Kidney (tissue), 14 donors: ENCODE measurements around the gene DNASE1L3. TPM values are rescaled to one million over a fixed set of nuclear protein-coding genes. Genes with fewer than 3 reads are reported as not detected.

Source experiments
- DNase-seq, 5 donors: peaks; one replicate each; pipeline ENCODE4 v3.0.0-alpha.2; 2013 to 2020
- FAIRE-seq: peaks from 2 replicates; lab custom pipeline; 2012; peaks lifted over from hg19 to GRCh38; lab: Jason Lieb, UNC
- H3K27ac ChIP-seq, 2 donors: one replicate each; pipeline ENCODE4 v1.7.0; 2013; ENCODE audit warnings: low read depth in 2 of 2, low read length in 2 of 2, inconsistent platforms in 1 of 2
- H3K27me3 ChIP-seq: one replicate; pipeline ENCODE4 v1.7.1; 2013; ENCODE audit warnings: low read length, inconsistent platforms; ENCODE audit not compliant: control insufficient read depth, insufficient read depth
- H3K36me3 ChIP-seq, 3 donors: one replicate each; pipeline versions ENCODE4 v1.7.0 to v1.7.1; 2013; ENCODE audit warnings: low read length in 3 of 3, control low read depth in 1 of 3, inconsistent platforms in 1 of 3; ENCODE audit not compliant: insufficient read depth in 3 of 3, control insufficient read depth in 2 of 3
- H3K4me1 ChIP-seq, 3 donors: one replicate each; pipeline versions ENCODE4 v1.7.0 to v1.7.1; 2013; ENCODE audit warnings: low read length in 3 of 3, inconsistent platforms in 1 of 3, low read depth in 1 of 3; ENCODE audit not compliant: control insufficient read depth in 2 of 3, insufficient read depth in 2 of 3
- H3K4me3 ChIP-seq, 3 donors: one replicate each; pipeline versions ENCODE4 v1.7.0 to v1.8.1; 2013; ENCODE audit warnings: low read length in 3 of 3, control low read depth in 1 of 3, inconsistent platforms in 1 of 3
- H3K9ac ChIP-seq, 3 donors: one replicate each; pipeline versions ENCODE4 v1.7.0 to v1.7.1; 2013; ENCODE audit warnings: low read length in 3 of 3, control low read depth in 1 of 3, inconsistent platforms in 1 of 3
- H3K9me3 ChIP-seq, 3 donors: one replicate each; pipeline versions ENCODE4 v1.7.0 to v1.7.1; 2013; ENCODE audit warnings: low read length in 3 of 3, control low read depth in 1 of 3, inconsistent platforms in 1 of 3; ENCODE audit not compliant: control insufficient read depth in 2 of 3, insufficient read depth in 1 of 3
- CTCF ChIP-seq: IDR thresholded peaks from 3 replicates; pipeline ENCODE4 v1.5.1; 2012; ENCODE audit warnings: mild to moderate bottlenecking, moderate library complexity, borderline replicate concordance; ENCODE audit not compliant: insufficient read depth; ENCODE audit errors: extremely low read depth
- intact Hi-C: fragments of 100-400 bp; cut with DNase I; formaldehyde crosslinking; loops from one replicate; pipeline ENCODE4 v1.11.1; 2022
- polyA plus RNA-seq: library from polyadenylated mRNA; stranded (reverse); fragments of 350-450 nt; fragmentation: Illumina TruSeq; extraction: RNeasy Lipid Tissue Mini Kit (QIAGEN cat#74804); gene quantifications from one replicate; pipeline ENCODE4 v1.2.3, GENCODE V29; 2014; ENCODE audit warnings: low read depth, low replicate concordance; ENCODE audit not compliant: insufficient read depth
- total RNA-seq: library from RNA; stranded (reverse); fragmentation: NEBNext Ultra II Directional; extraction: Animal tissue kit (Norgen Biotek cat#: 25700); gene quantifications from one replicate; pipeline ENCODE4 v1.2.1, GENCODE V29; 2021
- donor health status: control.
- donor health status: control.
- donor health status: control.
- donor health status: control.
- donor health status: control.
- donor health status: DM: yes; HTN: yes; CAD: no.
- donor health status: Normal renal cell carcinoma (clear cell type).

Gene DNASE1L3
- total and polyA plus RNA-seq, 2 donors from 2014 or later, result 24.9 to 27.5 TPM

DNA sequence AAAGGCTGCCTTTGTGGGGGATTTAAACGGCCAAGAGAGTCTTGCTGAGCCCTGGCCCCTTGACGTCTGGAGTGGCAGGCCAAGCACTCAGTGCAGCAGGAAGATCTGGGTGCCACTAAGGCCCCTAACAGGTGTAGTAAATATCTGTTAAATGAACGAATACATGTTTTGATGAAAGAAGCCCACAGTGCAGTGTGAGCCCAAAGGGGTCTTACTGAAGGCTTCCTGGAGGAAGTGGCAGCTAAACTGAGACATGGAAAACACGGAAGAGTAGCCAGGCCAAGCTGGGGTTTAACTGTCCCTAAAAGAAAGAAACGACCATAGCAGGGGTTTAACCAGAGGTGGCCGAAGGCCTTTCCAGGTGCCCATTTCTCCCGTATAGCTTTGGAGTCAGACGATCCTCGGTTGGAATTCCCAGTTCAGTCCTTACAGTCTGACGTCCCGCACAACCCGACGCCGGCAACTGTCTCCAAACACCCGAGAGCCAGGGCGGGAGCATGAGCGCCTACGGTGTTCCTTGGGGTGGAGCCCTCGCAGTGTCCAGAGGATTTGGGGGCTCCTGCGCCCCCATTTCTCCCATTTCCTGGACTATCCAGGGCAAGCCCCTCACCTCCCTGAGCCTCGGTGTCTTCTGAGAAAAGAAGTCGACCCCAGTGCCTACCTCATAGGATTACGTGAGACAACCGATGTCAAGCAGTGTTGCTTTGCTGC, 25.9 kb upstream of the DNASE1L3 start:
- FAIRE-seq (no peak), DNase-seq (peak in 1 of 5 donors; percentile 76)
- Histone ChIP-seq H3K27me3 (no peaks in the 10 kb centered on the region), H3K9me3 (no peaks in the 10 kb centered on the region), H3K4me3 (peak overlapping the region; percentile 74 to 96 (median 92)), H3K4me1 (peaks cover 0 to 10% (median 8%) of the 10 kb centered on the region in 3 donors), H3K27ac (peak overlapping the region; percentile 32 to 60), H3K9ac (peak overlapping the region; percentile 59 to 95 (median 93)), H3K36me3 (no peaks in the 10 kb centered on the region)
- TF ChIP-seq CTCF, result no peak
- intact Hi-C loops, result no loop called here

DNA sequence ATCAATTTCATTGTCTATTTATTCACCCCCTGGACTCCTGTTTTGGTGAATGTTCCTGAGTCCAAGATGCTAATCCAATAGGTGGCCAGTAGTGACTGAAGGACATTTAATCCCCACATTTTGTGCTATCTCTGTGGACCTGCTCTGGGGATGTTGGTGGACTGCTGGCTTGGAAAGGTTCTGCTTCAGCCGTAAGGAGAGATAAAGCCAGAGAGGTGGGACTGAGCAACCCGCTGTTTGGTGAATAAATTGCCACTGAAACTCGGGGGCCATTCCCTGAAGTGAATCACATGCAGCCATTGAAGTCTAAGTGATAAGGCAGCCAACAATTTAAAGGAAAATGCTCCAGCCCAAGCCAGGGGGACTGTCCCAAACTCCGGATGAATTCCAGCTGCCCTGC, 25.2 kb upstream of the DNASE1L3 start:
- H3K36me3 ChIP-seq, result no peaks in the 10 kb centered on the region
- no peaks in the 10 kb centered on the region for H3K27me3 ChIP-seq
- no peaks in the 10 kb centered on the region for H3K9me3 ChIP-seq
- H3K4me3 ChIP-seq, result no peak overlapping the region
- no peak overlapping the region for H3K27ac ChIP-seq
- intact Hi-C loops, result no loop called here
- H3K9ac ChIP-seq, result no peak overlapping the region
- DNase-seq (no peak), FAIRE-seq (no peak)
- peaks cover 0 to 9% (median 6%) of the 10 kb centered on the region in 3 donors for H3K4me1 ChIP-seq
- no peak for TF ChIP-seq CTCF

DNA sequence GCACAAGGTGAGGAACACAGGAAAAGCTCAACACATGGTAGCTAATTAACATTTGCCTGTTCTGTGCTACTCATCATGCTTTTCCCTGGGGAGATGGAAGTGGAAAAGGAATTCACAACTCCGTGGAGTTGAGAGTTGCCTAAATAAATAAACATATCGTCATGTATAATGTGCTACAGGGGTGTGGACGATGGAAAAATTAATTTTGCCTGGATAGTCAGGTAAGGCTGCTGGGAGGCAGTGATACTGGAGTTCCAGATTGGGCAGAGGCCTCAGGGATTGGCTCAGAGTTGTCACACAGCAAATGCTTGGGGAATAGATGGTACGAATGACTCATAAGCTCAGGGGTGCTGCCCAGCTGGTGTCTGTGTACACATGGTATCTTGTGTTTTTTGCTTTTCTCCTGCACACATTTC, 23.8 kb upstream of the DNASE1L3 start:
- no peak overlapping the region for H3K9ac ChIP-seq
- H3K27ac ChIP-seq, result no peak overlapping the region
- FAIRE-seq, result no peak
- no peak for DNase-seq
- H3K4me1 ChIP-seq, result peaks cover 0 to 7% (median 6%) of the 10 kb centered on the region in 3 donors
- TF ChIP-seq CTCF, result no peak
- intact Hi-C loops, result no loop called here
- no peaks in the 10 kb centered on the region for H3K27me3 ChIP-seq
- no peak overlapping the region for H3K4me3 ChIP-seq
- H3K36me3 ChIP-seq, result no peaks in the 10 kb centered on the region
- no peaks in the 10 kb centered on the region for H3K9me3 ChIP-seq

DNA sequence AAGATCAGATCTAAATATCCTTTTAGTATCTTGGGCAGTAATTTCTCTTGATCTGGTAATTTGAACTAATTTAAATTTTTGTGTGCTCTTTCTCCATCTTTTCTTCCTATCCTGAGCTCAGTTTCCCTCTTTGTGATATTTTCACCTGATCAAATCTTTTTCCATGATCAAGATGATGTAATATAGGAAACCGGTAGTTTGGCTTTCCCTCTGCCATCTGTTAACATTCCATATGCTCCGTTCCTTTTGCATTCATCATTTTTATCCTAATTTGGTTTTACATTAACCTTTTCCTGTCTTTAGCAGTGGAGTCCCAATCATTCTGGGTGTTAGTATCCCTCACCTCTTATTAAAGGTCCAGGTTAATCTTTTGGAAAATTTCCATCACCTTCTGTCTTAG, 20.9 kb upstream of the DNASE1L3 start:
- Histone ChIP-seq H3K9me3 (no peaks in the 10 kb centered on the region), H3K36me3 (no peaks in the 10 kb centered on the region), H3K27me3 (no peaks in the 10 kb centered on the region), H3K4me1 (peaks cover 0 to 4% (median 0%) of the 10 kb centered on the region in 3 donors), H3K9ac (no peak overlapping the region), H3K4me3 (no peak overlapping the region), H3K27ac (no peak overlapping the region)
- intact Hi-C loops, result no loop called here
- TF ChIP-seq CTCF, result no peak
- DNase-seq (no peak), FAIRE-seq (no peak)
